ENCODE data around the gene FXYD3.

GRCh38 chr19:35093430-35093829 lies 22.2 kb upstream of the FXYD3 start:
- TF ChIP-seq POLR2A (IDR thresholded peaks at IDR 0.05) (no peak), CTCF (IDR thresholded peaks at IDR 0.05) (no peak)

Measured in esophagus squamous epithelium (tissue), 4 donors.